Stimulated activated CD8-positive, alpha-beta memory T cell treated with anti-CD3 and anti-CD28 coated beads, Interleukin-7, amount 100 ng/mL, for 4 hours (primary cell): ENCODE data around the gene PLXNA1.
A peak's percentile ranks its signal among the peaks of the same experiment; 100 is the strongest.

Experiments used
- DNase-seq, 2 donors: peaks; one replicate each; pipeline ENCODE4 v3.0.0-alpha.2; 2020; ENCODE audit warnings: low read depth in 2 of 2

PLXNA1 gene

GRCh38 chr3:126982471-126983175, at the start of gene PLXNA1:
PLXNA1 (plus strand) TSS chr3:126983115; CDS start chr3:126988594, 5,479 bp downstream.
- DNase-seq = peak; percentile 73 to 81

GRCh38 chr3:126934031-126934531, 48.8 kb upstream of the PLXNA1 start:
- DNase-seq = no peak

- no peak for DNase-seq
Measured at GRCh38 chr3:126934991-126935390, 47.9 kb upstream of the PLXNA1 start.

- no peak for DNase-seq
Measured at GRCh38 chr3:126935756-126936509, 47.0 kb upstream of the PLXNA1 start.

- no peak for DNase-seq
Measured at GRCh38 chr3:126936853-126937425, 46.0 kb upstream of the PLXNA1 start.

- no peak for DNase-seq
Measured at GRCh38 chr3:126937533-126937932, 45.4 kb upstream of the PLXNA1 start.

- no peak for DNase-seq
Measured at GRCh38 chr3:126937973-126938372, 44.9 kb upstream of the PLXNA1 start.

- DNase-seq = no peak
Measured at GRCh38 chr3:126938520-126939337, 44.2 kb upstream of the PLXNA1 start.

GRCh38 chr3:126939338-126939718, 43.6 kb upstream of the PLXNA1 start:
- DNase-seq = no peak

GRCh38 chr3:126939733-126940132, 43.2 kb upstream of the PLXNA1 start:
- DNase-seq = no peak

GRCh38 chr3:126941721-126942270, 41.1 kb upstream of the PLXNA1 start:
- no peak for DNase-seq

- DNase-seq = no peak
Measured at GRCh38 chr3:126944089-126944965, 38.6 kb upstream of the PLXNA1 start.

GRCh38 chr3:126945171-126945721, 37.7 kb upstream of the PLXNA1 start:
- DNase-seq = no peak

- DNase-seq = no peak
Measured at GRCh38 chr3:126945891-126946290, 37.0 kb upstream of the PLXNA1 start.

GRCh38 chr3:126946405-126946804, 36.5 kb upstream of the PLXNA1 start:
- no peak for DNase-seq

GRCh38 chr3:126947429-126947828, 35.5 kb upstream of the PLXNA1 start:
- DNase-seq = no peak

GRCh38 chr3:126948980-126949535, 33.9 kb upstream of the PLXNA1 start:
- no peak for DNase-seq

- DNase-seq = no peak
Measured at GRCh38 chr3:126951561-126951960, 31.4 kb upstream of the PLXNA1 start.

GRCh38 chr3:126952261-126952982, 30.5 kb upstream of the PLXNA1 start:
- no peak for DNase-seq
